Measurements from ENCODE around the gene SAMHD1.
A peak's percentile ranks its signal among the peaks of the same experiment; 100 is the strongest.

SAMHD1 gene

GRCh38 chr20:36854348-36855240 is 96.9 kb downstream of the SAMHD1 start:
- no peak for TF ChIP-seq CTCF (IDR thresholded peaks at IDR 0.05; ENCODE audit: low read depth, low read length)
- no peak for DNase-seq (ENCODE audit: extremely low read depth, low read depth)

DNA sequence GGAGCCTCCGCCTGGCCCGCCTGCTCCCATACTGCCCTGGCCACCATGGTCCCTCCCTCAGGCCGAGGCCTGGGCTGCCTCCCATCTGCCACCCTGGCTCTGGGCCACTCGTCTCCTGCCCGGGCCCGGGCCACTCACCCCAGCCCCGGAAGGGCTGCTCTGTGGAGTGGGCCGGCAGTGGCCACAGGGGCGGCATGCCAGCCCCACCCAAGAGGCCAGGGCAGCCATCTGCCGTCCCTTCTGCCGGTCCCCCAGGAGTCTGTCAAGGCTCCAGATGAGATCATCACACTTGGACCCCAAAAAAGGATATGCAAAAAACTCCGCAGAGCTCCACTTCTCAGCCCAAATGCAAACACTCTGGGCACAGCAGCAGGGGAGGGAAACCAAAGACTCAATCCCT is 99.3 kb downstream of the SAMHD1 start:
- no peak for DNase-seq (ENCODE audit: extremely low read depth, low read depth)
- TF ChIP-seq CTCF (IDR thresholded peaks at IDR 0.05; ENCODE audit: low read depth, low read length): no peak

GRCh38 chr20:36851490-36851889 is 100.0 kb downstream of the SAMHD1 start:
- no peak for TF ChIP-seq CTCF (IDR thresholded peaks at IDR 0.05; ENCODE audit: low read depth, low read length)
- DNase-seq (ENCODE audit: extremely low read depth, low read depth): no peak

GRCh38 chr20:36850759-36851158 is 100.7 kb downstream of the SAMHD1 start:
- DNase-seq (ENCODE audit: extremely low read depth, low read depth): no peak

GRCh38 chr20:36849333-36850065 is 102.0 kb downstream of the SAMHD1 start:
- no peak for DNase-seq (ENCODE audit: extremely low read depth, low read depth)
- TF ChIP-seq CTCF (IDR thresholded peaks at IDR 0.05; ENCODE audit: low read depth, low read length): no peak

More at GRCh38 chr20:36850759-36851158, 100.7 kb downstream of the SAMHD1 start:
- no peak for TF ChIP-seq CTCF (IDR thresholded peaks at IDR 0.05; ENCODE audit: low read depth, low read length)

DNA sequence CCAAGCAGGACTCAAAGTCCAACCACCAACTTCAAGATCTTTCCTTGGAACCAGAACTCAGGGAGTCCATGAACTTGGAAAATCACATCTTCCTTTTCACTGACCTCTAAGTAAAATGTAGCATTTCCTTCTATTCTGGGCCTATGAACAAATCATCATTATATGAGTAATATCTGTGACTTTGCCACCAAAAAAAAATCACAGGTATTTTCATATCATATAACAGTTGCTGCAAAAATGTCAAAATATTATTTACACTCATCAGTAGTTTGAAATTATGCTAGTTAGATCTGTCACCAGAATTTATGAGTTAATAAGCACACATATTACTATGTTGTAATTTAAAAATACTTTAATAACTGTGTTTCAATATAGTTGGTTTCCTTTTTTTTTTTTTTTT is 102.8 kb downstream of the SAMHD1 start:
- no peak for TF ChIP-seq CTCF (IDR thresholded peaks at IDR 0.05; ENCODE audit: low read depth, low read length)
- no peak for DNase-seq (ENCODE audit: extremely low read depth, low read depth)

DNA sequence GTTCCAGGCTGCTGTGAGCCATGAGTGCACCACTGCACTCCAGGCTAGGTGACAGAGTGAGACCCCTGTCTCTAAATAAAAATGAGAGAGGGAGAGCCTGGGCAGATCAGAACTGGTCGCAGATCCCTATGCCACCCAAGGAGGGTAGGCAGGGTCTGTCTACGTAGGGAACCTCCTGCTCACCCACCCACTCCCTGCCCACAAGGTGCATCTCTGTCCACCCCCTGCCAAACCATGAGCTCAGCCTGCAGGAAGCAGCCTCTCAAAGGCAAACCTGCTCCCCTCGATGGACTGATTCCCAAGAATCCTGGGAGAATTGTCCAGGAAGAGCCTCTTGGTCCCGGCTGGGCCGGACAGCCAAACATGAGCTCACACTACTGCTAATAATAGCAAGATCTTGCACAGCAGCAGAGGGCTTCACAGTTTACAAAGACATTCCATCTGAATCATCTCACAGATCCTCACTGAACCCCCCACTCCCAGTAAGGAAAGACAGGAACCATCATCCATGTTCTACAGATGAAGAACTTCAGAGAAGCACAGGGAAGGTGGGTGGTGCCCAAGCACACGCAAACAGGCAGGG is 103.3 kb downstream of the SAMHD1 start:
- no peak for TF ChIP-seq CTCF (IDR thresholded peaks at IDR 0.05; ENCODE audit: low read depth, low read length)
- peak; percentile 51 for DNase-seq (ENCODE audit: extremely low read depth, low read depth)
